ENCODE measurements around the gene NIPAL4. TPM values are rescaled to one million over a fixed set of nuclear protein-coding genes. Genes with fewer than 3 reads are reported as not detected.
A peak's percentile ranks its signal among the peaks of the same experiment; 100 is the strongest.

NIPAL4 gene
- total RNA-seq, 4 donors from 2014 or later: 0.63 to 1.2 (median 0.84) TPM; not detected in 1

DNA sequence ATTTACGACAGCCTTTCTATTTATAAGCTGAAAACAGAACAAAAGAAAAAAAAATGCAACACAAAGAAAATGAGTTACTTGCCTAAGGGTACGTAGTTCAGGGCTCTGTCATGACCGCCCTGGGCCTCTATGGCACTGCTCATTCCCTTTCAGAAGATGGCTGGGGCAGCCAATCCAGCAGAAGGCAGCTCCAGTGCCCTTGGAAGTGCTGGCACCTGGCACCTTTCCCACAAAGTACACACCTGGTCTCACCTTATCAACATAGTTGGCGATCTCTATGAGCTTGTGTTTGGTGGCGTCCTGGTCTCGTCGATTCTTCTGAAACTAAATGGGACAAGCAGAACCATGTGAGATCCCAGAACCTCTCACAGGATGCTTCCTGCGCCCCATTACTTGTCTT, 53.2 kb downstream of the NIPAL4 start:
- ATAC-seq (ENCODE audit: low FRiP score): no peak
- DNase-seq (ENCODE audit: low spot score): no peak
- TF ChIP-seq, protein P1, sequence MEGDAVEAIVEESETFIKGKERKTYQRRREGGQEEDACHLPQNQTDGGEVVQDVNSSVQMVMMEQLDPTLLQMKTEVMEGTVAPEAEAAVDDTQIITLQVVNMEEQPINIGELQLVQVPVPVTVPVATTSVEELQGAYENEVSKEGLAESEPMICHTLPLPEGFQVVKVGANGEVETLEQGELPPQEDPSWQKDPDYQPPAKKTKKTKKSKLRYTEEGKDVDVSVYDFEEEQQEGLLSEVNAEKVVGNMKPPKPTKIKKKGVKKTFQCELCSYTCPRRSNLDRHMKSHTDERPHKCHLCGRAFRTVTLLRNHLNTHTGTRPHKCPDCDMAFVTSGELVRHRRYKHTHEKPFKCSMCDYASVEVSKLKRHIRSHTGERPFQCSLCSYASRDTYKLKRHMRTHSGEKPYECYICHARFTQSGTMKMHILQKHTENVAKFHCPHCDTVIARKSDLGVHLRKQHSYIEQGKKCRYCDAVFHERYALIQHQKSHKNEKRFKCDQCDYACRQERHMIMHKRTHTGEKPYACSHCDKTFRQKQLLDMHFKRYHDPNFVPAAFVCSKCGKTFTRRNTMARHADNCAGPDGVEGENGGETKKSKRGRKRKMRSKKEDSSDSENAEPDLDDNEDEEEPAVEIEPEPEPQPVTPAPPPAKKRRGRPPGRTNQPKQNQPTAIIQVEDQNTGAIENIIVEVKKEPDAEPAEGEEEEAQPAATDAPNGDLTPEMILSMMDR (IDR thresholded peaks at IDR 0.05): no peak

DNA sequence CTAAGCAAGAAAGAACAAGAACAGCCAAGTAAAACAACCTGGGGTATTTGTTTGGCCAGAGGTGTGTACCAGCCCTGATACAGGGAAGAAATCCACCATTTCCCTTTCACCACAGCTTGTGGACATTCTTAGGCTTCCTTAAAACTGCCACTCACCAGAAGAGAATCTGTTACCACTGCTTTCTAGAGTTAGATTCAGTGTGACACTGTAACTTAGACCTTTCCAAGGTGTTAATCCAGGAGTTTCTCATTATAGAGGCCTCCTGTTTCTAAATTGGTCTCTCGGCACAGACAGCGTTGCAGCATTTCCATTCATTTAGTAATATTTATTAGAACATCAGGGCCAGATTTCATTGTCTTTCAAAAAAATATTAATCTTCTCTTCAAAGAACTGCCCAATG, 55.0 kb downstream of the NIPAL4 start:
- TF ChIP-seq, protein P1 (IDR thresholded peaks at IDR 0.05): no peak
- DNase-seq (ENCODE audit: low spot score): no peak
- ATAC-seq (ENCODE audit: low FRiP score): no peak

DNA sequence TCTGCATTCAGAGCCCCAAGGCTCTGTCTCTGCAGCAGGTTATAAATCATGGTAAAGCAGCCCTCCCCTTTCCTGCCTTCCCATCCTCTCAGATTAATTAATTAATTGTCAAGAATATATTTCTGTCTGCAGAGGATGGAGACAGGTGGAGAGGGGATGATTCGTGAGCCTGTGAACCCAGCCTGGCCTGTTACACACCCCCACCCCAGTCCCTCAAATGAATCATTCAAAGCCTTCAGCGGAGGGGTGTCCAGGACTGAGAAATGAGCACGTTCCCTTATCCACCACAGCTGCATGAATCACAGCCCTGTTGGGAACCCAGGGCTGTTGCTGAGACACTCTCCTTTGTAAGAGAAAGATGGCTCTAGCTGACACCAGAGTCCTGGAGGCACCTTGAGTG, 56.0 kb downstream of the NIPAL4 start:
- TF ChIP-seq, protein P1 (IDR thresholded peaks at IDR 0.05): no peak
- DNase-seq (ENCODE audit: low spot score): no peak

GRCh38 chr5:157516626-157517325, 56.8 kb downstream of the NIPAL4 start:
- TF ChIP-seq, protein P1 (IDR thresholded peaks at IDR 0.05): no peak
- ATAC-seq (ENCODE audit: low FRiP score) (peak; percentile 78), DNase-seq (ENCODE audit: low spot score) (no peak)

More for the DNA sequence above, 56.0 kb downstream of the NIPAL4 start:
- ATAC-seq (ENCODE audit: low FRiP score): peak; percentile 88

GRCh38 chr5:157518963-157519362, 59.0 kb downstream of the NIPAL4 start:
- DNase-seq (ENCODE audit: low spot score): no peak
- TF ChIP-seq, protein P1 (IDR thresholded peaks at IDR 0.05): no peak
- no peak for ATAC-seq (ENCODE audit: low FRiP score)

GRCh38 chr5:157519579-157520253, 59.7 kb downstream of the NIPAL4 start:
- ATAC-seq (ENCODE audit: low FRiP score) (no peak), DNase-seq (ENCODE audit: low spot score) (no peak)
- TF ChIP-seq, protein P1 (IDR thresholded peaks at IDR 0.05): no peak
